ACC112 (cell line): ENCODE data around the gene CDC26.
"Not testable (repeated sequence)": the region's sequence is repeated elsewhere in the genome, so short reads cannot be mapped to it uniquely, and the experiment has no call there.

Experiments used
- H2AFZ ChIP-seq: fragments of 200-600 bp; sonication (generic); one replicate; pipeline ENCODE4 v1.6.0; 2017; ENCODE audit warnings: antibody characterized with exemption, low read length; ENCODE audit not compliant: unreplicated experiment
- H3K27ac ChIP-seq: fragments of 200-600 bp; sonication (generic); 2 replicates; pipeline ENCODE4 v1.5.1; 2014; ENCODE audit warnings: low read depth, mild to moderate bottlenecking, antibody characterized with exemption, low read length, moderate library complexity
- H3K27me3 ChIP-seq: fragments of 200-600 bp; sonication (generic); 2 replicates; pipeline ENCODE4 v1.6.1; 2014; ENCODE audit warnings: mild to moderate bottlenecking, antibody characterized with exemption, low read length, moderate library complexity, mixed read lengths; ENCODE audit not compliant: insufficient read depth
- H3K36me3 ChIP-seq: fragments of 200-600 bp; sonication (generic); 2 replicates; pipeline ENCODE4 v1.6.1; 2016; ENCODE audit warnings: mild to moderate bottlenecking, antibody characterized with exemption, low read length, moderate library complexity, mixed read lengths; ENCODE audit not compliant: insufficient read depth
- H3K4me1 ChIP-seq: fragments of 200-600 bp; sonication (generic); one replicate; pipeline ENCODE4 v1.6.1; 2016; ENCODE audit warnings: low read length, mixed read lengths; ENCODE audit not compliant: insufficient read depth, unreplicated experiment, control insufficient read depth
- H3K4me3 ChIP-seq: fragments of 200-600 bp; sonication (generic); 2 replicates; pipeline ENCODE4 v1.5.1; 2014; ENCODE audit warnings: mild to moderate bottlenecking, low read depth, low read length
- H3K79me2 ChIP-seq: fragments of 200-600 bp; sonication (generic); one replicate; pipeline ENCODE4 v1.6.0; 2016; ENCODE audit warnings: low read length; ENCODE audit not compliant: control insufficient read depth, unreplicated experiment, insufficient read depth

CDC26 gene

DNA sequence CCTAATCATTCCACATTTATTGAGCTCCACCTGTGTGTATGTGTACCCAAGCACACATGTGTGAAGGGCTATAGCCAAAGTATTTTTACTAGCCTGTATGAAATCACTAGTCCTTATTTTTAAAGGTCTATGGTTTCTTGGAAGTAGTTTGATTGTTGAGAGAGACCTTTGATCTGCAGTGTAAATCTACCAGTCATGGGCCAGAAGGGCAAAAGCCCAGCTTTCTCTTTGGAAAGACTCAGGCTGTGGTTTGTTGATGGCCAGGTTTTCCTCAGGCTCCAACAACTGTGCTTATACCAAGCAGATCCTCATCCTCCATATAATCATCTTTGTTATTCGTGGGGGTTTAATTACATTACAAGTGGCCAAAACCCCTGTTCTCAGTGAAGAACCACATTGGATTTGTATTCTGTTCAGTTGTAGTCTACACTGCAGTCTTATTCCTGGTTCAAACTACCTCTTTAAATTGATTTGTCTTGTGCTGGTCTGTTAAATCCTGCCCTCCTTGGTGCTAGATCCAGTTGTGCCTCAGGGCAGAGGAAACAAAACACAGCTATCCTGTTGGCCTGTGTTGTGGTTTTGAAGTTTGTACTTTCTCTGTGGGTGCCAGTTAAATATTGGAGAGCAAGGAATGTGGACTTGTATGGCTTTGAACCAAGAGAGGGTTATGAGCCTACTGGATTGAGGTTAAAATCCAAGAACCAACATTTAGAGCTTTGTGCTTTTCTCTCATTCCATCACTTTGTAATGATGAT, 13.3 kb downstream of the CDC26 start:
- Histone ChIP-seq H2AFZ (no peak overlapping the region), H3K27me3 (no peaks in the 10 kb centered on the region)

DNA sequence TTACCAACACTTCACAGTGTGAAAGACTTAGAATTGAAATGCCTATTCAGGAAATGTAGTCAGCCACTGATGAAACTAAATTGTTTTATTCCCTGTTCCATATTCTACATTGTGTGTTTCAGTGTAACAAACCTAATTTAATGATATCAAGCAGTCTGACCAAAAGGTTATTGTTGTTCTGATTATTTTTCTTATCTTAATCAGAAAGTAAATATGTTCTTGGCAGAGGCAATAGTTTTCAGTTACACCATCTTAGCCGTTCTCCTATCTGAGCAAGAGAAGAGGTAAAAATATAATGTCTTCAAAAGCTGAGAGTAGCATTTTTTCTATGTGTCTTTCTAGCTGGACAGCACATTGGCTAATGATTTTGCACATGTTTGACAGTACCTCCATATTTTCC, 17.1 kb downstream of the CDC26 start:
- Histone ChIP-seq H3K27me3 (no peaks in the 10 kb centered on the region), H3K36me3 (peaks cover 14% of the 10 kb centered on the region), H3K27ac (no peak overlapping the region), H3K4me3 (no peak overlapping the region), H3K4me1 (no peaks in the 10 kb centered on the region), H3K79me2 (no peaks in the 10 kb centered on the region), H2AFZ (no peak overlapping the region)

More for the DNA sequence above, 13.3 kb downstream of the CDC26 start:
- no peak overlapping the region for H3K27ac ChIP-seq
- no peak overlapping the region for H3K4me3 ChIP-seq
- peaks cover 11% of the 10 kb centered on the region for H3K36me3 ChIP-seq
- no peaks in the 10 kb centered on the region for H3K4me1 ChIP-seq
- no peaks in the 10 kb centered on the region for H3K79me2 ChIP-seq

DNA sequence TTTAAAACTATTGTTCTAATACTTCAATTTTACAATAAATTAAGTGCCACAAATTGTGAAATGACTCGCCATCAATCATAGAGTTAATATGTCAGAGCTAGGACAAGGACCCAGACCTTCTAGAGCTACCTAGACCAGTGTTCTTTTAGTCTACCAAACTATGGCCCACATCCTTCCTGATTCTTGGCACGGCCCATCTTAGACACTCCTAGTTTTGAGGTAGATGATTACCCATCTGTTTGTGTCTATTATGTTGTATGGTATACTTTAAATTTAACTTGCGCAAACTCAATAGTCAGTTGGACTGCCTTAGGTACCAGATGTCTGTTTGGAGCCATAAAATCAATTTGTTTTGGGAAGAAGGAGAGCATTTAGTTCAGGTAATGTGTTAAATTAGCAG, 17.5 kb downstream of the CDC26 start:
- peaks cover 14% of the 10 kb centered on the region for H3K36me3 ChIP-seq
- no peaks in the 10 kb centered on the region for H3K27me3 ChIP-seq
- no peaks in the 10 kb centered on the region for H3K4me1 ChIP-seq
- no peaks in the 10 kb centered on the region for H3K79me2 ChIP-seq
- no peak overlapping the region for H3K27ac ChIP-seq
- H3K4me3 ChIP-seq, result no peak overlapping the region
- no peak overlapping the region for H2AFZ ChIP-seq

DNA sequence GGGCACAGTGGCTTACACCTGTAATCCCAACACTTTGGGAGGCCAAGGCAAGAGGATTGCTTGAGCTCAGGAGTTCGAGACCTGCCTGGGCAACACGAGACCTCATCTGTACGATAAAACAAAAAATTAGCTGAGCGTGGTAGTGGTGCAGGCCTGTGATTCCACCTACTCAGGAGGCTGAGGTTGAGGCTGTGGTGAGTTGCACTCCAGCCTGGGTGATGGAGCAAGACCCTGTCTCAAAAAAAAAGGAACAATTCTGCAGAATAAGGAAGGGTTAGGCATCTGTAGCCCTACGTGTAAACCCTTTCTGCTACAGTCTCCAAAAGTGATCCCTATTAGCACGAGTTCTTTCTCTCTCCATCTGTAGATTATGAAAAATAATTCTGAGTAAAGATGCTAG, 19.9 kb downstream of the CDC26 start:
- H3K4me3 ChIP-seq, result no peak overlapping the region
- no peaks in the 10 kb centered on the region for H3K4me1 ChIP-seq
- H3K27ac ChIP-seq, result no peak overlapping the region
- H3K27me3 ChIP-seq, result no peaks in the 10 kb centered on the region
- H3K36me3 ChIP-seq, result peaks cover 11% of the 10 kb centered on the region
- H2AFZ ChIP-seq, result no peak overlapping the region
- peaks cover 4% of the 10 kb centered on the region for H3K79me2 ChIP-seq

DNA sequence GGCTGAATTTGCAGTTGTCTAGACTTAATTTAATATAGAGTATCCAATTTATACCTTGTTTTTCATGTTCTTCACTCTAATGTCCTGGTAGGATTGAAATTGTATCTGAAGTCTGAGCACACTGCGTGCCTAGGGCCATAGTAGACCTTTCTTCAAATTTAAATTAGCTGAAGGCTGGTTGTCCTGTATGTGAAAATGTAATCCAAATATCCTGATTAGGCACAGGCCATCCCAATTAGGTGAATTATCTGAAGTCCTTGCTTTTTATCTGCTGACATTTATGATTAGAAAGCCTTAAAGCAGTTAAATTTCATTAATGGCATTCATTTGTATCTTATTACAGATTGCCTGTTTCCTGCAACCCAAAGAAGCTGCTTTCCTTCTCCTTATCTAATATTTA, 20.4 kb downstream of the CDC26 start:
- H3K36me3 ChIP-seq, result peaks cover 10% of the 10 kb centered on the region
- no peaks in the 10 kb centered on the region for H3K27me3 ChIP-seq
- H2AFZ ChIP-seq, result no peak overlapping the region
- no peaks in the 10 kb centered on the region for H3K4me1 ChIP-seq
- no peak overlapping the region for H3K4me3 ChIP-seq
- H3K27ac ChIP-seq, result no peak overlapping the region
- peaks cover 4% of the 10 kb centered on the region for H3K79me2 ChIP-seq

DNA sequence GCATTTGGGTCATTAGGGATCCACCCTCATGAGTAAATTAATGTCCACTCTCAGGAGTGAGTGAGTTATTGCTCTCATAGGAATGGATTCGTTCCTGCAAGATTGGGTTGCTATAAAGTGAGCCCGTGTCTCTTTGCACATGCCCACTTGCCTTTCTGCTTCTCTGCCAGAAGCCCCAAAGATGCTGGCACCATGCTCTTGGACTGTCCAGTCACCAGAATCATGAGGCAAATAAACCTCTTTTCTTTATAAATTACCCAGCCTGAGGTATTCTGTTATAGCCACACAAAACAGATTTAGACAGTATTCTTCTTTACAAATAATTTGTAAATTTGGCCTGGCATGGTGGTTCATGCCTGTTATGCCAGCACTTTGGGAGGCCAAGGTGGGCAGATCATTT, 24.6 kb downstream of the CDC26 start:
- Histone ChIP-seq H3K27ac (no peak overlapping the region), H3K79me2 (peaks cover 4% of the 10 kb centered on the region), H3K4me3 (no peak overlapping the region), H3K27me3 (no peaks in the 10 kb centered on the region), H2AFZ (no peak overlapping the region), H3K4me1 (no peaks in the 10 kb centered on the region), H3K36me3 (no peaks in the 10 kb centered on the region)

DNA sequence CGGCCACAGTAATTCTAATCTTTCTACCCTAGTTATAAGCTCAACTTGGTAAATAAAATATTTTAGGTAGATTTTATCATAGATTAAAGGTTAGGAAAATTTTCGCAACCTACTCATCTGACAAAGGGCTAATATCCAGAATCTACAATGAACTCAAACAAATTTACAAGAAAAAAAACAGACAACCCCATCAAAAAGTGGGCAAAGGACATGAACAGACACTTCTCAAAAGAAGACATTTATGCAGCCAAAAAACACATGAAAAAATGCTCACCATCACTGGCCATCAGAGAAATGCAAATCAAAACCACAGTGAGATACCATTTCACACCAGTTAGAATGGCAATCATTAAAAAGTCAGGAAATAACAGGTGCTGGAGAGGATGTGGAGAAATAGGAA, 25.7 kb downstream of the CDC26 start:
- H3K36me3 ChIP-seq, H2AFZ ChIP-seq, H3K27ac ChIP-seq, H3K4me3 ChIP-seq, H3K4me1 ChIP-seq, H3K27me3 ChIP-seq: not testable (repeated sequence)
- peaks cover 12% of the 10 kb centered on the region for H3K79me2 ChIP-seq

DNA sequence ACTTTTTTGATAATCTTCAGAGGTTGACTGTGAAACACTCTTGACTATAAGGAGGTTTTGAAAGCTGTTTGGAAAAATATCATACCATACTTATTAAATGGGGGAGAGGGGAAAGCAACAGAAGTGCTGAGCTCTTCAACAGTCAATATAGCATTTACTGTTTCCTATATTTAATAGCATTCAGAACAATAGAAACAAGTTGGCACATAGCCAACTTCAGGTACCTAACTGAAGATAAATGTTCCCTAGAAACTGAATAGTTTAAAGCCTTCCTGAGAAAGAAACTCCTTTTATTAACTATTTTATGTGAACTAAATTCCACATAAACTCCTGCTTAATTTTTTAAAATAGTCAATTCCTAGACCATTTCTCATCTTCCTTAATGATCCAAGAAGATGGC, 27.7 kb downstream of the CDC26 start:
- Histone ChIP-seq H3K4me3 (no peak overlapping the region), H3K27ac (no peak overlapping the region), H3K4me1 (no peaks in the 10 kb centered on the region), H2AFZ (no peak overlapping the region), H3K79me2 (peaks cover 11% of the 10 kb centered on the region), H3K27me3 (no peaks in the 10 kb centered on the region), H3K36me3 (no peaks in the 10 kb centered on the region)

DNA sequence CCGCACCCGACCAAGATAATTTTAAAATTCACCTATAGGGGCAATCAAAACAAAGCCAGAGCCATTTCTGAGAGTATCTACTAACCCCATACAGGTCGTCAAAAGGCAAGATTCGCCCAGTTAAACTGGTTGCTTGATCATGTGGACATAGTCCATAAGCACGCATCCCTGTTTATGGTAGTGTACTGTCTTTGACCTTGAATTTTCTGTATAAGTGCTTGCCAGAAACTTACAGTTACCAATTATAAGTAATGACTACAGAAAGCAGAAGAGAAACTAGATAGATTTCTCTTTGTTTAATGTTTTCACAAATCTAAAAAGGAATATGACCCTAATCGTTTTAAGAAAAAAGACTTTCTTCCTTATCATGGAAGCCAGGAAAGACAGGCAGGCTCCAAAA, 28.4 kb downstream of the CDC26 start:
- no peaks in the 10 kb centered on the region for H3K4me1 ChIP-seq
- no peaks in the 10 kb centered on the region for H3K27me3 ChIP-seq
- no peak overlapping the region for H2AFZ ChIP-seq
- H3K79me2 ChIP-seq, result peaks cover 7% of the 10 kb centered on the region
- H3K4me3 ChIP-seq, result no peak overlapping the region
- H3K36me3 ChIP-seq, result no peaks in the 10 kb centered on the region
- H3K27ac ChIP-seq, result no peak overlapping the region

DNA sequence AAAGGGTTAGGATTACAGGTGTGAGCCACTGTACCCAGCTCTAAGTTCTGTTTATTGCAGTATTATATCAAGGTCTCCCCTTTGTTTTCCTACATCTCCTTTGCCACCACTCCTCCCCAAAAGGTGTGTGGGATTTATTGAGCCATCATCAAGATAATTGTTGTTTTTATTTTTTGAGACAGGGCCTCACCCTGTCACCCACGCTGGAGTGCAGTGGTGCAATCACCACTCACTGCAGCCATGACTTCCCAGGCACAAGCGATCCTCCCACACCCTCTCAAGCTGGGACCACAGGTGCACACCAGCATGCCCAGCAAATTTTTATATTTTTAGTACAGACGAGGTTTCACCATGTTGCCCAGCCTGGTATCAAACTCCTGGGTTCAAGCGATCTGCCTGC, 29.5 kb downstream of the CDC26 start:
- Histone ChIP-seq H3K79me2 (peaks cover 12% of the 10 kb centered on the region), H3K27ac (no peak overlapping the region), H3K4me3 (no peak overlapping the region), H2AFZ (no peak overlapping the region), H3K27me3 (no peaks in the 10 kb centered on the region), H3K36me3 (no peaks in the 10 kb centered on the region), H3K4me1 (no peaks in the 10 kb centered on the region)

DNA sequence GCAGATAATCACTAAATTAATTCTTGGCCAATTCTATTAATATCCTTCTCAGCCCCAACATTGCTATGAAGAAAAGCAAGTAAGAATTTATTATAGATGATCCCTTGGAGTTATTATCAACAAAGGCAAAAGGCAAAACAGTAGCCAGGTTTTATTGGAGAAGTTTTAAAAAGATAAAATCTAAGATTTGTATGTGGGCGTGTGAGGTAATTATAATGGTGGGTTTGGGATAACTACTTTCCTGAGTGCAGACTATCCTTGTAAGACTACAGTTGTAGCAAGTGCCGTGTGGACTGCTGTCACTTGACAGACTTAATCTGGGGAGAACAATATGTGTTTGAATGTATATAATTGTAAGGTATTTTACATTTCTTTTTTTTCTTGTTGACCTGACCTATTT, 30.8 kb downstream of the CDC26 start:
- H3K27me3 ChIP-seq, result no peaks in the 10 kb centered on the region
- H3K79me2 ChIP-seq, result peaks cover 12% of the 10 kb centered on the region
- no peak overlapping the region for H3K27ac ChIP-seq
- H3K36me3 ChIP-seq, result no peaks in the 10 kb centered on the region
- no peaks in the 10 kb centered on the region for H3K4me1 ChIP-seq
- H2AFZ ChIP-seq, result no peak overlapping the region
- H3K4me3 ChIP-seq, result no peak overlapping the region
